GM13976 (cell line): ENCODE measurements around the gene ECE1.
A peak's percentile ranks its signal among the peaks of the same experiment; 100 is the strongest.

Experiments used
- DNase-seq: peaks from one replicate; pipeline ENCODE4 v3.0.0; 2012; ENCODE audit warnings: low spot score
- CTCF ChIP-seq: IDR thresholded peaks from 2 replicates; pipeline ENCODE4 v1.5.1; 2012; ENCODE audit warnings: borderline replicate concordance, mild to moderate bottlenecking; ENCODE audit not compliant: insufficient read depth; ENCODE audit errors: extremely low read depth, missing control alignments, control extremely low read depth
- in situ Hi-C: fragments of 300-500 bp; cut with MboI; formaldehyde crosslinking; loops from one replicate; pipeline ENCODE4 v1.12.0; 2022; ENCODE audit warnings: low sequenced_read_pairs, mixed read lengths, inconsistent platforms; ENCODE audit not compliant: unreplicated experiment

The ECE1 gene

GRCh38 chr1:21238141-21238800 is 52.0 kb downstream of the ECE1 start:
- TF ChIP-seq CTCF = no peak
- no peak for DNase-seq
- in situ Hi-C loops = loop anchor here (10.0 to 25.0 kb wide), 2 partner anchors 137 to 724 kb away; no protein-coding TSS in a partner anchor

- DNase-seq = no peak
- no peak for TF ChIP-seq CTCF
- in situ Hi-C loops = loop anchor here (10.0 to 25.0 kb wide), 2 partner anchors 137 to 725 kb away; no protein-coding TSS in a partner anchor
Observed at GRCh38 chr1:21237446-21238088, 52.7 kb downstream of the ECE1 start.

GRCh38 chr1:21236178-21236577 is 54.1 kb downstream of the ECE1 start:
- TF ChIP-seq CTCF = no peak
- DNase-seq = no peak
- in situ Hi-C loops = loop anchor here (10.0 to 25.0 kb wide), 2 partner anchors 139 to 726 kb away; no protein-coding TSS in a partner anchor

GRCh38 chr1:21234779-21235178 is 55.5 kb downstream of the ECE1 start:
- in situ Hi-C loops = loop anchor here (10.0 to 25.0 kb wide), 2 partner anchors 140 to 728 kb away; no protein-coding TSS in a partner anchor
- no peak for TF ChIP-seq CTCF
- DNase-seq = no peak

GRCh38 chr1:21233490-21233889 is 56.8 kb downstream of the ECE1 start:
- in situ Hi-C loops = loop anchor here (10.0 to 25.0 kb wide), 2 partner anchors 141 to 729 kb away; no protein-coding TSS in a partner anchor
- no peak for TF ChIP-seq CTCF
- no peak for DNase-seq

GRCh38 chr1:21232044-21232443 is 58.2 kb downstream of the ECE1 start:
- peak; percentile 71 for DNase-seq
- in situ Hi-C loops = loop anchor here (10.0 to 25.0 kb wide), 2 partner anchors 143 to 730 kb away; no protein-coding TSS in a partner anchor
- TF ChIP-seq CTCF = peak; percentile 62
